Bronchial epithelial cell (primary cell): ENCODE data around the gene ZBED4. TPM values are rescaled to one million over a fixed set of nuclear protein-coding genes. Genes with fewer than 3 reads are reported as not detected.

Source experiments
- DNase-seq: peaks from one replicate; pipeline ENCODE4 v3.0.0-alpha.2; 2010; ENCODE audit warnings: low read depth
- FAIRE-seq: peaks from 2 replicates; lab custom pipeline; 2011; peaks lifted over from hg19 to GRCh38; lab: Jason Lieb, UNC
- H3K27me3 ChIP-seq: 2 replicates; pipeline ENCODE4 v1.5.1; 2011; ENCODE audit warnings: low read length; ENCODE audit not compliant: control insufficient read depth, insufficient read depth
- H3K36me3 ChIP-seq: 2 replicates; pipeline ENCODE4 v1.5.1; 2011; ENCODE audit warnings: low read length; ENCODE audit not compliant: control insufficient read depth, insufficient read depth
- H3K4me3 ChIP-seq: 2 replicates; pipeline ENCODE4 v1.5.1; 2011; ENCODE audit warnings: mild to moderate bottlenecking, low read depth, low read length, control low read depth
- total RNA-seq: library from RNA; depleted of rRNA; stranded (reverse); fragments of >200 nt; gene quantifications from 2 replicates; pipeline ENCODE4 v1.2.1, GENCODE V29; 2014
- TF ChIP-seq, protein P1 (sequence below): IDR thresholded peaks from 2 replicates; pipeline ENCODE4 v1.5.1; 2011; ENCODE audit warnings: mild to moderate bottlenecking, moderate library complexity, low read length, control low read depth, inconsistent platforms; ENCODE audit not compliant: insufficient read depth, severe bottlenecking

ZBED4 gene
- total RNA-seq, 1 donor from 2014 or later, result 14.0 TPM

DNA sequence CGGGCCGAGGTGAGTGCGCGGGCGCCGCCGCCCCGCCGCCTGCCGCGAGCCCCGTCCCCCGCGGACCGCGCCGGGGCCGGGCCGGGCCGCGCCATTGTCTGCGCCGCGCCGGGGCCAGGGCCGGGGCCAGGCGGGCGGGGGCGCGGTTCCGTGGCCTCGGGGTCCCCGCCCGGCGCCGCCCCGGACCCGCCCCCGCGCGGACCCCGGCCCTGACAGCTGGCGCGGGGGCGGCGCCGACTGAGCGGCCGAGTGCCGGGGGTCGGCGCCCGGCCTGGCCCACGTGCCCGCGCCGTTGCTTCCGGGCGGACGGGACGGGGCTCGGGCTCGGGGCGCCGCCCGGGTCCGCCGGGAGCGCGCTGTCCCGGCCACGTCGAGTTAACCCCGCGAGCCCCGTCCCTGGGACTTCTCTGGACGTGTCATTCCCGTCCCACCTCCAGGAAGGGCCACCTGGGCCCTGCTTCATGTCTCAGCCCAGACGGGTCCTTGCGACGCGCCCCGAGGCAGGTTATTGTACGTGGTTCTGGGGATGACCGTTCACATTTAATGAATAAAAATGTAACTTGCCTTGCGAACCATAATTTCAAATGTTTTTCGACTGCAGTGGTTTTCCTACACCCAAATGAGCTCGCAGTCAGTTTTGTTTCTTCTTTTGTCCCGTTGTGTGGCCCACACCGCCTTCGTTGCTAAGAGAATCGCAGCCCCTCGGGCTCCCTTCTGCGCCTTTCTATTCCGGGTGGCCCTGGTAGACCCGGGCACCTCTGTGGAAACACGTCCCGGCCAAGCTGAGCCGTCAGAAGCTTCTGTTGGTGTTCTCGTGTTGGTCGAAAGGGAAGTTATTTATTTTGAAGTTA is 562 bp downstream of the ZBED4 start:
- no peak for DNase-seq
- H3K4me3 ChIP-seq, result peak overlapping the region; percentile 76
- TF ChIP-seq, protein P1, sequence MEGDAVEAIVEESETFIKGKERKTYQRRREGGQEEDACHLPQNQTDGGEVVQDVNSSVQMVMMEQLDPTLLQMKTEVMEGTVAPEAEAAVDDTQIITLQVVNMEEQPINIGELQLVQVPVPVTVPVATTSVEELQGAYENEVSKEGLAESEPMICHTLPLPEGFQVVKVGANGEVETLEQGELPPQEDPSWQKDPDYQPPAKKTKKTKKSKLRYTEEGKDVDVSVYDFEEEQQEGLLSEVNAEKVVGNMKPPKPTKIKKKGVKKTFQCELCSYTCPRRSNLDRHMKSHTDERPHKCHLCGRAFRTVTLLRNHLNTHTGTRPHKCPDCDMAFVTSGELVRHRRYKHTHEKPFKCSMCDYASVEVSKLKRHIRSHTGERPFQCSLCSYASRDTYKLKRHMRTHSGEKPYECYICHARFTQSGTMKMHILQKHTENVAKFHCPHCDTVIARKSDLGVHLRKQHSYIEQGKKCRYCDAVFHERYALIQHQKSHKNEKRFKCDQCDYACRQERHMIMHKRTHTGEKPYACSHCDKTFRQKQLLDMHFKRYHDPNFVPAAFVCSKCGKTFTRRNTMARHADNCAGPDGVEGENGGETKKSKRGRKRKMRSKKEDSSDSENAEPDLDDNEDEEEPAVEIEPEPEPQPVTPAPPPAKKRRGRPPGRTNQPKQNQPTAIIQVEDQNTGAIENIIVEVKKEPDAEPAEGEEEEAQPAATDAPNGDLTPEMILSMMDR, result no peak
- H3K36me3 ChIP-seq, result peaks cover 2% of the 10 kb centered on the region
- peaks cover 9% of the 10 kb centered on the region for H3K27me3 ChIP-seq
- no peak for FAIRE-seq

GRCh38 chr22:49855251-49855911 is 1.7 kb downstream of the ZBED4 start:
- TF ChIP-seq, protein P1, result no peak
- Histone ChIP-seq H3K27me3 (no peaks in the 10 kb centered on the region), H3K36me3 (peaks cover 2% of the 10 kb centered on the region), H3K4me3 (peak overlapping the region; percentile 76)
- DNase-seq, result peak; percentile 23
- peak; percentile 72 for FAIRE-seq

DNA sequence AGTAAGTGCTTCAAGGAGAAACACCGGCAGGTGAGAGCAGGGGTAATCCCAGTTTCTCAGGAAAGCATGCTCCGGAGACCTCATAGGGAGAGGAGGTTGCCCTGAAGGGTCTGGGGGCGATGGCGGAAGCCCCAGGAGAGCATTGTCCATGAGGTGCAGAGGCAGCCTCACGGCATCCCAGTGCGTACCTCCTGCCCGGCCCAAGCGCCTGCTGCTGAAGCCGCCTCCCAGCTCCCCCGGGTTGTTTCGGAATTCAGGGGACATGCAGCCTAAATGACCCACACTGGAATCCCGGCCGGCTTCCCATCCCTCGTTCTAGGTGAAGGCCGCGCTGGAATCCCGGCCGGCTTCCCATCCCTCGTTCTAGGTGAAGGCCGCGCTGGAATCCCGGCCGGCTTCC is 2.7 kb downstream of the ZBED4 start:
- TF ChIP-seq, protein P1, result no peak
- FAIRE-seq, result no peak
- DNase-seq, result no peak
- Histone ChIP-seq H3K36me3 (peaks cover 2% of the 10 kb centered on the region), H3K27me3 (no peaks in the 10 kb centered on the region), H3K4me3 (no peak overlapping the region)

GRCh38 chr22:49856766-49857618 is 3.3 kb downstream of the ZBED4 start:
- Histone ChIP-seq H3K36me3 (peaks cover 2% of the 10 kb centered on the region), H3K4me3 (no peak overlapping the region), H3K27me3 (no peaks in the 10 kb centered on the region)
- TF ChIP-seq, protein P1, result no peak
- no peak for DNase-seq
- no peak for FAIRE-seq

DNA sequence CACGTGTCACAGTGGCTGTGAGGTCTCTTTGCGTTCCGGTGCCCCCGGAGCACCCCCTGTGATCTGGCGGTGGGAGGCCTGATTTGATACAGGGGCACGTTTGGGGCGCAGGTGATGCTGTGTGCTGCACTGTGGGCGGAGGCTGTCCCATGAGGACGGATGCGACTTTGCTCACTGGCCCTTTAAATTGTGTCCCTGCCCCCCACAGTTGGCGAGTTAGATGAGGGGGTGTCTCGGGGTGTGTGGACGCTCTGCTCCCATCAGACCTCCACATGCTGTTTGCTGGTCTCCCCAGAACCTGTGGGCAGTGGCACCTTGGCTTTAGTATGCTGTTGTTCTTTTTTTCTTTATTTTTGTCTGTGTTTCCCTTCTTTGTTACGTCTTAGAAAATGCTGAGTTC is 5.2 kb downstream of the ZBED4 start:
- TF ChIP-seq, protein P1, result no peak
- no peak for DNase-seq
- no peak for FAIRE-seq
- Histone ChIP-seq H3K36me3 (peaks cover 2% of the 10 kb centered on the region), H3K4me3 (no peak overlapping the region), H3K27me3 (no peaks in the 10 kb centered on the region)
